ENCODE measurements around the gene RBBP4. TPM values are rescaled to one million over a fixed set of nuclear protein-coding genes. Genes with fewer than 3 reads are reported as not detected.
"Not testable (repeated sequence)": the region's sequence is repeated elsewhere in the genome, so short reads cannot be mapped to it uniquely, and the experiment has no call there.

Gene RBBP4
- total RNA-seq, 2 donors from 2014 or later: 521 to 678 TPM

GRCh38 chr1:32665915-32666314, 14.9 kb downstream of the RBBP4 start:
- H3K27ac Mint-ChIP-seq: no peak overlapping the region
- Histone ChIP-seq H3K27me3 (ENCODE audit: control insufficient read depth, insufficient read depth, low read length, poor library complexity, severe bottlenecking) (no peaks in the 10 kb centered on the region), H3K9ac (ENCODE audit: extremely low read depth, low read length, poor library complexity, severe bottlenecking) (no peak overlapping the region), H3K9me3 (ENCODE audit: control insufficient read depth, low read length) (no peaks in the 10 kb centered on the region), H3K4me1 (ENCODE audit: control insufficient read depth, insufficient read depth, low read length) (no peaks in the 10 kb centered on the region), H3K4me3 (ENCODE audit: low read length) (no peak overlapping the region), H3K36me3 (ENCODE audit: control insufficient read depth, insufficient read depth, low read length) (peaks cover 93% of the 10 kb centered on the region), H3K27ac (ENCODE audit: low read depth, low read length) (no peak overlapping the region)
- H3K36me3 Mint-ChIP-seq (ENCODE audit: low read depth): peaks cover 74% of the 10 kb centered on the region
- no peaks in the 10 kb centered on the region for H3K27me3 Mint-ChIP-seq (ENCODE audit: insufficient read depth)
- H3K4me3 Mint-ChIP-seq: no peak overlapping the region
- no peak for TF ChIP-seq CTCF (conservative IDR thresholded peaks at IDR 0.05)
- H3K4me1 Mint-ChIP-seq: no peaks in the 10 kb centered on the region
- DNase-seq: no peak
- peaks cover 1% of the 10 kb centered on the region for H3K9me3 Mint-ChIP-seq
- 83 to 100% methylated on average over 1 of the region's 1 CpG for WGBS, 2 experiments (ENCODE audit: insufficient coverage in 1 of 2, insufficient read length in 1 of 2)

- no peak for TF ChIP-seq CTCF (conservative IDR thresholded peaks at IDR 0.05)
- Mint-ChIP-seq H3K4me3 (no peak overlapping the region), H3K27ac (no peak overlapping the region), H3K4me1 (no peaks in the 10 kb centered on the region), H3K36me3 (ENCODE audit: low read depth) (peaks cover 72% of the 10 kb centered on the region), H3K27me3 (ENCODE audit: insufficient read depth) (no peaks in the 10 kb centered on the region), H3K9me3 (no peaks in the 10 kb centered on the region)
- no peak overlapping the region for H3K9ac ChIP-seq (ENCODE audit: extremely low read depth, low read length, poor library complexity, severe bottlenecking)
- H3K4me3 ChIP-seq (ENCODE audit: low read length): no peak overlapping the region
- no peak overlapping the region for H3K27ac ChIP-seq (ENCODE audit: low read depth, low read length)
- H3K36me3 ChIP-seq (ENCODE audit: control insufficient read depth, insufficient read depth, low read length): peaks cover 93% of the 10 kb centered on the region
- DNase-seq: no peak
- WGBS, 2 experiments (ENCODE audit: insufficient coverage in 1 of 2, insufficient read length in 1 of 2): 92 to 94% methylated on average over 11 to 12 of the region's 12 CpGs
- no peaks in the 10 kb centered on the region for H3K27me3 ChIP-seq (ENCODE audit: control insufficient read depth, insufficient read depth, low read length, poor library complexity, severe bottlenecking)
- no peaks in the 10 kb centered on the region for H3K9me3 ChIP-seq (ENCODE audit: control insufficient read depth, low read length)
- H3K4me1 ChIP-seq (ENCODE audit: control insufficient read depth, insufficient read depth, low read length): no peaks in the 10 kb centered on the region
Observed at GRCh38 chr1:32666901-32667566, 16.0 kb downstream of the RBBP4 start.

- not testable (repeated sequence) for H3K27me3 ChIP-seq (ENCODE audit: control insufficient read depth, insufficient read depth, low read length, poor library complexity, severe bottlenecking); H3K27me3 Mint-ChIP-seq (ENCODE audit: insufficient read depth); H3K4me1 ChIP-seq (ENCODE audit: control insufficient read depth, insufficient read depth, low read length); DNase-seq; H3K4me3 Mint-ChIP-seq; H3K9ac ChIP-seq (ENCODE audit: extremely low read depth, low read length, poor library complexity, severe bottlenecking); H3K4me3 ChIP-seq (ENCODE audit: low read length); H3K4me1 Mint-ChIP-seq; H3K9me3 ChIP-seq (ENCODE audit: control insufficient read depth, low read length); H3K27ac ChIP-seq (ENCODE audit: low read depth, low read length); H3K9me3 Mint-ChIP-seq
- 98 to 100% methylated on average over 4 to 5 of the region's 5 CpGs for WGBS, 2 experiments (ENCODE audit: insufficient coverage in 1 of 2, insufficient read length in 1 of 2)
- Mint-ChIP-seq H3K27ac (peak overlapping the region; percentile 13), H3K36me3 (ENCODE audit: low read depth) (peaks cover 82% of the 10 kb centered on the region)
- peaks cover 93% of the 10 kb centered on the region for H3K36me3 ChIP-seq (ENCODE audit: control insufficient read depth, insufficient read depth, low read length)
Observed at GRCh38 chr1:32668716-32669115, 17.7 kb downstream of the RBBP4 start.

- TF ChIP-seq CTCF (conservative IDR thresholded peaks at IDR 0.05): no peak
- H3K4me3 ChIP-seq (ENCODE audit: low read length): no peak overlapping the region
- Mint-ChIP-seq H3K27me3 (ENCODE audit: insufficient read depth) (no peaks in the 10 kb centered on the region), H3K9me3 (no peaks in the 10 kb centered on the region), H3K27ac (no peak overlapping the region), H3K4me3 (no peak overlapping the region), H3K4me1 (no peaks in the 10 kb centered on the region), H3K36me3 (ENCODE audit: low read depth) (peaks cover 89% of the 10 kb centered on the region)
- H3K36me3 ChIP-seq (ENCODE audit: control insufficient read depth, insufficient read depth, low read length): peaks cover 94% of the 10 kb centered on the region
- no peaks in the 10 kb centered on the region for H3K4me1 ChIP-seq (ENCODE audit: control insufficient read depth, insufficient read depth, low read length)
- H3K27me3 ChIP-seq (ENCODE audit: control insufficient read depth, insufficient read depth, low read length, poor library complexity, severe bottlenecking): no peaks in the 10 kb centered on the region
- no peak for DNase-seq
- H3K9me3 ChIP-seq (ENCODE audit: control insufficient read depth, low read length): no peaks in the 10 kb centered on the region
- H3K27ac ChIP-seq (ENCODE audit: low read depth, low read length): no peak overlapping the region
- H3K9ac ChIP-seq (ENCODE audit: extremely low read depth, low read length, poor library complexity, severe bottlenecking): no peak overlapping the region
- WGBS, 2 experiments (ENCODE audit: insufficient coverage in 1 of 2, insufficient read length in 1 of 2): 56 to 66% methylated on average over 2 to 3 of the region's 3 CpGs
Observed at GRCh38 chr1:32676945-32677344, 25.9 kb downstream of the RBBP4 start.

DNA sequence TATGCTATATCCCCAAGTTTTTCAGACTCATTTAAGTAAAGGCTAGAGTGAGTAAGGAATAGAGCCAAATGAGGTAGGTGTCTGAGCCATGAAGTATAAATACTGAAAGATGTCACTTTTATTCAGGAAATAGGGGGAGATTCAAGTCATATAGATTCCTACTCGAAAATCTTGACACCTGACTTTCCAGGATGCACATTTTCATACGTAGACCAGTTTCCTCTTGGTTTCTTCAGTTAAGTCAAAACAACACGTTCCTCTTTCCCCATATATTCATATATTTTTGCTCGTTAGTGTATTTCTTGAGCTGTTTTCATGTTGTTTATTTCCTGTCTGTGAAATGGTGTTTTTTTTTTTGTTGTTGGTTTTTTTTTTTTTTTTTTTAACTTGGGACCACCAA, 29.0 kb downstream of the RBBP4 start:
- H3K9me3 ChIP-seq (ENCODE audit: control insufficient read depth, low read length); H3K4me3 Mint-ChIP-seq; H3K27me3 Mint-ChIP-seq (ENCODE audit: insufficient read depth); H3K4me3 ChIP-seq (ENCODE audit: low read length); H3K27ac ChIP-seq (ENCODE audit: low read depth, low read length); DNase-seq; H3K9me3 Mint-ChIP-seq; H3K4me1 Mint-ChIP-seq; H3K27me3 ChIP-seq (ENCODE audit: control insufficient read depth, insufficient read depth, low read length, poor library complexity, severe bottlenecking); H3K4me1 ChIP-seq (ENCODE audit: control insufficient read depth, insufficient read depth, low read length); H3K27ac Mint-ChIP-seq; H3K9ac ChIP-seq (ENCODE audit: extremely low read depth, low read length, poor library complexity, severe bottlenecking): not testable (repeated sequence)
- WGBS, 2 experiments (ENCODE audit: insufficient coverage in 1 of 2, insufficient read length in 1 of 2): 96% methylated on average over 2 of the region's 4 CpGs; no CpG with 5 or more reads in 1 of the 2 experiments
- peaks cover 85% of the 10 kb centered on the region for H3K36me3 Mint-ChIP-seq (ENCODE audit: low read depth)
- H3K36me3 ChIP-seq (ENCODE audit: control insufficient read depth, insufficient read depth, low read length): peaks cover 94% of the 10 kb centered on the region

Measured in endodermal cell (in vitro differentiated cells).